GM23248 (cell line): ENCODE results near the gene TMEM139.

ENCODE experiments used
- EZH2 ChIP-seq: fragments of 200-600 bp; sonication (generic); IDR thresholded peaks from 2 replicates; pipeline ENCODE4 v1.6.1; 2018; ENCODE audit warnings: antibody characterized with exemption, mild to moderate bottlenecking; ENCODE audit not compliant: insufficient read depth, poor library complexity, severe bottlenecking
- EZH2phosphoT487 ChIP-seq: fragments of 200-600 bp; sonication (generic); IDR thresholded peaks from 2 replicates; pipeline ENCODE4 v1.6.1; 2018; ENCODE audit warnings: antibody characterized with exemption, moderate library complexity, mild to moderate bottlenecking, low read depth; ENCODE audit not compliant: insufficient read depth

DNA sequence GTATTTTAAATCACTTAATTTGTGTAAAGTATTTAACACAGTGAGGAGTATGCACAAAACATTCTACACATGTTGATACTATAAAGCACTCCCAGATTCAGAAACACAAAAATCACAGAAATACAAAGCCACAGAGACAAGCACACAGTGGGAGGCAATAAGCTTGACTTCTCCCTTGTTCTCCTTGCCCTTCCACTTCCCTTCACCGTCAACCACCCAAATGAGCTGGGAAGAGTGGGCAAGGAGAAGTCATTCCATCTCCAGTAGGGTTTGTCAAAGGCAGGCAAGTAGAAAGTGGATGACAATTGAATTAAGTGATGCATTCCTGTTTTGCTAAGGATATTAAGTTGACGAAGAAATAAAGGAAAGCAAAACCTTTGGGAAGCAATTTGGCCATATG lies 4.2 kb upstream of the TMEM139 start:
- TF ChIP-seq EZH2 (no peak), EZH2phosphoT487 (no peak)
